LNCaP clone FGC (cell line): ENCODE results near the gene MFSD2A.
A peak's percentile ranks its signal among the peaks of the same experiment; 100 is the strongest.

Experiments used
- DNase-seq: peaks from one replicate; pipeline ENCODE4 v3.0.0-alpha.2; 2011; ENCODE audit warnings: low read depth
- H3K4me3 ChIP-seq: 2 replicates; pipeline ENCODE4 v1.5.1; 2011; ENCODE audit warnings: mild to moderate bottlenecking, low read depth, low read length, control low read depth
- CTCF ChIP-seq: IDR thresholded peaks from 2 replicates; pipeline ENCODE4 v1.5.1; 2012; ENCODE audit warnings: mild to moderate bottlenecking; ENCODE audit not compliant: control insufficient read depth, insufficient read depth; ENCODE audit errors: extremely low read depth

MFSD2A gene

GRCh38 chr1:39928809-39929587 is 25.9 kb upstream of the MFSD2A start:
- TF ChIP-seq CTCF, result no peak
- H3K4me3 ChIP-seq, result no peak overlapping the region
- no peak for DNase-seq

GRCh38 chr1:39933956-39934941 is 20.7 kb upstream of the MFSD2A start:
- no peak overlapping the region for H3K4me3 ChIP-seq
- TF ChIP-seq CTCF, result no peak
- peak; percentile 52 for DNase-seq

GRCh38 chr1:39936724-39937491 is 18.0 kb upstream of the MFSD2A start:
- H3K4me3 ChIP-seq, result no peak overlapping the region
- no peak for DNase-seq
- no peak for TF ChIP-seq CTCF

GRCh38 chr1:39938856-39939255 is 16.1 kb upstream of the MFSD2A start:
- no peak for DNase-seq
- no peak for TF ChIP-seq CTCF
- H3K4me3 ChIP-seq, result no peak overlapping the region

- DNase-seq, result no peak
- no peak for TF ChIP-seq CTCF
- no peak overlapping the region for H3K4me3 ChIP-seq
These were observed 14.7 kb upstream of the MFSD2A start for GRCh38 chr1:39940253-39940652.

- TF ChIP-seq CTCF, result no peak
- no peak for DNase-seq
These were observed 13.7 kb upstream of the MFSD2A start for GRCh38 chr1:39940980-39941871.

More at GRCh38 chr1:39940980-39941871, 13.7 kb upstream of the MFSD2A start:
- no peak overlapping the region for H3K4me3 ChIP-seq
